Stimulated activated CD4-positive, alpha-beta T cell treated with anti-CD3 and anti-CD28 coated beads, TNF-alpha, amount 100 ng/mL, for 4 hours (primary cell): ENCODE data around the gene NSL1.
"Not testable (repeated sequence)": the region's sequence is repeated elsewhere in the genome, so short reads cannot be mapped to it uniquely, and the experiment has no call there.

Experiments used
- DNase-seq, 3 experiments: peaks; one replicate each; pipeline ENCODE4 v3.0.0-alpha.2; 2020; ENCODE audit warnings: low read depth in 3 of 3

NSL1 gene

DNA sequence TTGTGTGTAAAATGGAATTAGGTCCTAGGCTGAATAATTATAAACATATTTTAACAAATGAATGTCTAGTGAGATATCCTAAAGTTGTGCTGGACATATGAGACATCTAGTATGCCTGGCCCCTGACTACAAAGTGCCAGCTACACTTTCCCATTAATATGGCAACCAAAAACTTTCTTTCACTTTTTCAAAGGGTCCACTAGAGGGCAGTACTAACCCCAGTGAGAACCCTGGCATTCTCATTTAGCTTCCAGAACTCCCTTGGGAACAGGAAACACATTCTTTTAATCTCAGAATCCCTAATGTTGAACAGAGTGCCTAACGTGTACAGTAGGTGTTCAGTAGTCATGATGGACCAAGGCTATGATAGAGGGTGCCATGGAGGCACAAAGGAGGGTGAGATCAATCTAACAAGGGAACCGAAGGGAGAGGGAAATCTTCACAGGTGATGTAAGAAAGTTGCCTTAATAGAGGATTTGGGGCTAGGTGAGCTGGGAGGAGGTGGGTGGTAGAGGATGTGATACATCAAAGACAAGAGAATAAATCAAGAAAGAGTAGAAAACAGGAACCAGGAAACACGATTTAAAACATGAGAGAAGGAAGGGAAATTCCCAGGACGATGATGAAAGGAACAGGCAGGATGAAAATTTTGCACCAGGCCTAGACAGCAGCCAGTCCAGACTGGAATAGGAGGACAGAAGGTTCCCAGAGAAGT, 41.6 kb downstream of the NSL1 start:
- DNase-seq: no peak

DNA sequence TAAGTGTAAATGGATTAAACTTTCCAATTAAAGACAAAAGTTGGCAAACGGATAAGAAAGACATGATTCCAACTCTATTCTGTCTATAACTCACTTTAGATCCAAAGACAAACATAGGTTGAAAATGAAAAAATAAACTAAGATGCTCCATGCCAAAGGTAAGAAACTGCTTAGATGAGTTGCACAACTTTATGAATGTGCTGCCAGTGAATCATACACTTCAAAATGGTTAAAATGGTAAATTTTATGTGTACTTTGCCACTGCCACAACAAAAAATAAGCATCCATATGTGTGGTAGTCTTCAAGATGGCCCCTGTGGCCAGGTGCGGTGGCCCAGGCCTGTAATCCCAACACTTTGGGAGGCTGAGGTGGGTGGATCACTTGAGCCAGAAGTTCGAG, 45.0 kb downstream of the NSL1 start:
- no peak for DNase-seq

DNA sequence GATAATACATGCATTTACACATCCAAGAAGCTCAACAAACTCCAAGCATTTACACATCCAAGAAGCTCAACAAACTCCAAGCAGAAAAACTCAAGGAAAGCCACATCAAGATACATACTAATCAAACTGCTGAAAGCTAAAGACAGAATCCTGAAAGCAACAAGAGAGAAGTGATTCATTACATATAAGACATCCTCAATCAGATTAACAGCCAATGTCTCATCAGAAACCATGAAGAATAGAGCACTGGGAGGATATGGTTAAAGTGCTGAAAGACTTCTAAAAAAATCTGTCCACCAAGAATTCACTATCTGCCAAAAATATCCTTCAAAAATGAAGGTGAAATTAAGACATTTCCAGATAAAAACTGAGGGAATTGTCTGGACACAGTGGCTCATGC, 46.3 kb downstream of the NSL1 start:
- DNase-seq: no peak

DNA sequence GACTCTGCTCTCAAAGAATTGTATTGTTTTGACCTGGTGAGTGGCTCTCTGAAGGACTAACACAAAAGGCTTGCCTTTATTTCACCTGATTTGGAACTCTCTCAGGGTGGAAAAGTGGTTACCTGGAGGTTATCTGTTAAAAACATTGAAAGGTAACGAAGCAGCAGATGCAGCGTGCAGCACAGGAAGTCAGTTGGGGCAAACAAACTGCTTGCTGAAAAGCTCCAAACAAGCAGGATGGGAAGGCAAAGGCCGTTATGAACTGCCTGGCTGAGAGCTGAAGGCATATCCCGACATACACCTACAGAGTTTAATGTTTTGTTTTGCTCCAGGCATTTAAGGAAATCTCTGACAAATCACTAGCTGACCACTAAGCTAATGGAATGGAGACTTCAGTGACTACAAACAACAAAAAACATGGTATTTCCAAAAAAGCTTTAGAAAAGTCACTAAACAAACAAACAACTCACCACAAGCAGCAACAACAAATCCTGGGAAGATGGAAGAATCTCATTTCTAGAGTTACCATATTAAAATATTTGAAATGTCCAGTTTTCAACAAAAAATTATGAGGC, 47.6 kb downstream of the NSL1 start:
- DNase-seq: no peak

DNA sequence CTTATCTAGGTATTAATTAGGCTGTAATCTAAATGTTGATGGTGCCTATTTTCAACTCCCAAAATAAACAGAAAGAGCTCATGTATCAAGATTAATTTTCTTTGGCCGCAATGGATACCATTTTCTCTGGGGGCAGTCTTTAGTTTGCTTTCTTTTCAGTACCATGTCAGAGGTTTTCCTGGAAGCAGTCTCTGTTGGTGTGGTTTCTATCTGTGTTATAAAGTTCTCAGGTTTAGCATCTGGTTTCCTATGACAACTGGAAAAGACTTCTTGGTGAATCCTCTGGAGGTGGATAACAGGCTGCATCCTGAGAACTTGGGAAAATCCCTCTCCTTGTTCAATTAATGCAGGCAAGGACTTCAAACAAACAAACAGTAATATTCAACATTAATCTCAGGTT, 53.2 kb downstream of the NSL1 start:
- DNase-seq: no peak

DNA sequence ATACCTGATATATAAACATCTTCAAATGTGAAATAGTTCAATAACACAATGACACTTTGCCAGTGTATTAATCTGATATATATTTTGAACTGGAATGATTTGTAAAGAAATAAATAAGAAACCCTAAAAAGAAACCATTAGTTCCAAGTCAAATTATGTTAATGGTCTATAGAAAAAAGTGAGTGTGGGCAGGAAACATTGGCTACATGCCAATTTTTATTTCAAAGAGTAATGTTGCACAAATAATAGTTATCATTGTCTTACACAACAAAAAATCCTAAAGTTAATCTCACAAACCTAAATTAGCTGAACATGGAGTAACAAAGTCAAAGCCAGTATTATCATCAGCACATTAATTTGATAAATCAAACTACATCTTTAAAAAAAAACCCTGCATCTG, 54.0 kb downstream of the NSL1 start:
- DNase-seq: no peak

DNA sequence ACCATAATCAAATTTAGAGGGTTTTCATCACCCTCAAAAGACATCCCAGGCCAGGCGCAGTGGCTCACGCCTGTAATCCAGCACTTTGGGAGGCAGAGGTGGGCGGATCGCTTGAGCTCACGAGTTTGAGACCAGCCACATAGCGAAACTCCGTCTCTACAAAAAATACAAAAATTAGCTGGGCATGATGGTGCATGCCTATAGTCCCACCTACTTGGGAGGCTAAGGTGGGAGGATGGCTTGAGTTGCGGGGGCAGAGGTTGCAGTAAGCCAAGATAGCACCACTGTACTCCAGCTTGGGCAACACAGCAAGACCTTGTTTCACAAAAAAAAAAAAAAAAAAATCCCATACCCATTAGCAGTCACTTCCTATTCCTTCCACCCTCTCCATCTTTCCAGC, 58.5 kb downstream of the NSL1 start:
- DNase-seq: no peak

DNA sequence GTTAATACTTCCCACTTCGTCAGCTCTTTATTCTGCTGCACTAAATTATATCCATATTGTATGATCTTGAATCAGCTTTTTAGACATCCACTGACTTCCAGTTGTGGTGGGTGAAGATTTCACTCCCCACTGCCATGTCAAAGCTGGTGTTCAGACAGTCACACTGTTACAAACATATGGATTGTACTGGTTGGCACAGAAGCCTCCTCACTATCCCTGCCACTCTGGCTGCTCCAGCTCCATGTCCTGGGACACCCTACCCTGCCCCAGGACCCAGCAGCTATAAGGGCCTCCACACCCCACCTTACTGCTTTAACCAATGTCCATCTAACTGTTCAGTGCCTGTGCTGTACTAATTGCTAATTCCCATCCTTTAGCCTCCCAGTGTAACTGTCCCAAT, 59.9 kb downstream of the NSL1 start:
- no peak for DNase-seq

DNA sequence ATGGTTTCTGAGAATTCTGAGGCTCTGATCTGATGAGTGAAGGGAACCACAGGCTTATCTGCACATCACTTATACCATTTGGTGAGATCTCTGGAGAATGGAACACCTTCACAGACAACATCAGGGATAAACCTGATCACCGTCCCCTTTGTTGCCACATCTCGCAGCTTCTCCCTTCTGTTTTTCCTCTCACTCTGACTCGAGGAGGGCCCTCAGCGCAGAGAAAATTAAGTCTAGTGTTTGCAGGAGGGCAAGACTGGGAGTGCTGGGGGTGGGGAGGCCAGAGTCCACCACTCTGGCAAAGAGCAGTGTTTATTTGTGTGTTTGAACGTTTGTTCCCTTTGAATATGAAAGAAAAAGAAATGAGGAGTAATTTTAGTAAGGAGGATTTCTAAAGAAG, 63.0 kb downstream of the NSL1 start:
- DNase-seq: no peak

DNA sequence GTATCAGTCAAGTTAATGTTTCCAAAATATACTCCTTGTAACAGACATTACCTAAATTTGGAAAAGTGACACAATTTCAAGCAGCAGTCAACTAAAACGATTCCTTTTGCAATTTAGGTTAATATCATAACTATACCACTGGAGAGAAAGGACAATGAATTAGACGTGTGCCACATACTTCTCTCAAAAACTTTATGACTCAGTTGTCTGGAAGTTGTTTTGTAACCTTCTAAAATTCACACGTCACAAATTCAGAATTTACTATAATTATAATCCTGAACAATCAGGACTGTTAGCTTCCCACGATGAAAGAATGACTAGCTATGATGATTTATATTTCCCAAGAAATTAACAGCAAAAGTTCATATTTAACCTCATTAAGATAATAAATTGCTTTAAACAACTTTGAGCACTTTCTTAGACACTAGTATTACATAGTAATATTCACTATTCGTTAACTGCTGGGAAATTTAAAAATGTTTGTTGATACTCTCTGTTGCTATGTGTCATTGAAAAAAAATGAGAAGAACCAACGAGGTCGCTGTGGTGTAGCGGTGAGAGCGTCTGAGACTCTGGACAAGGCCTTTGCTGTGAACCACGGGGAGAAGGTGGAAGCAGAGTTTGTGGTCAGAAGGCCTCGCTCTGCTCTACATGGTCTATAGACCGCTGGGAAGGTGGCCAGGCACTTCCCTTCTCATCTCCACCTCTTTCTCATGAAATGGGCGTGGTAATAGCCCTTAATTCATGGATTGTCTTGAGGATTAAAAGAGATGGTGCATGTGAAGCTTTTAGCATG, 64.0 kb downstream of the NSL1 start:
- no peak for DNase-seq

DNA sequence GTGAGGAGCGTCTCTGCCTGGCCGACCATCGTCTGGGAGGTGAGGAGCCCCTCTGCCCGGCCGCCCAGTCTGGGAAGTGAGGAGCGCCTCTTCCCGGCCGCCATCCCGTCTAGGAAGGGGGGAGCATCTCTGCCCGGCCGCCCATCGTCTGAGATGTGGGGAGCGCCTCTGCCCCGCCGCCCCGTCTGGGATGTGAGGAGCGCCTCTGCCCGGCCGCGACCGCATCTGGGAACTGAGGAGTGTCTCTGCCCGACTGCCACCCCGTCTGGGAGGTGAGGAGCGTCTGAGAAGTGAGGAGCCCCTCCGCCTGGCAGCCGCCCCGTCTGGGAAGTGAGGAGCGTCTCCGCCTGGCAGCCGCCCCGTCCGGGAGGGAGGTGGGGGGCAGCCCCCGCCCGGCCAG, 66.9 kb downstream of the NSL1 start:
- not testable (repeated sequence) for DNase-seq

DNA sequence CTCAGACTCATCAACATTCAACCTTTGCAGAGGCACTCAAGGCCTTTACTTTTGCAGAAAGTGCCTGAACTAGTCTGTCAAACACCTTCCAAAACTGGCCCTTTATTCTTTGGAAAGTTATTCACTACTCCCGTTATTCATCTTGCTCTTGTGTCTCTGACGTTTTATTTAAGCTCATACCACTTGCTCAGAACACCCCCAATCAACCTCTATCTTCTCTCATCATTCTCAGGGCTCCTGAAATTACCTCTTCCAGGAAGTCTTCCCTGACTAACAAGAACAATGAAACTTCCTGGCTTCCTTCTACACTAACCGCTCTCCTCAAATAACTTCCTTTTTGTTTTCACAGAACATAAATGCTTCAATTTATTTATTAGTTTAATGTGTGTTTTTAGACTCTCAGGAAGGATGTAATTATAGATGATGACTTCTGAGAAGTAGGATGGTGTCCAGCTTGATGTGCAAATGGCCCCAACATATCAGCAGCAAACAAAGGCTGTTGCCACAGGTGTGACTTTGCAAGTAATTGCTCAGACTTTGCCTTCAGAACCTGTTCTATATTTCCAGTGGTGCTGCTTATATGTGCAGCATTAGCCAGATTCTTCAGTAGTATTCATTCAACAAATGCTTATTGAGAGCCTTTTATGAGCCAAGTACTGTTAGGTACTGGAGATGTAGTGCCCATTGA, 69.2 kb downstream of the NSL1 start:
- DNase-seq: no peak

DNA sequence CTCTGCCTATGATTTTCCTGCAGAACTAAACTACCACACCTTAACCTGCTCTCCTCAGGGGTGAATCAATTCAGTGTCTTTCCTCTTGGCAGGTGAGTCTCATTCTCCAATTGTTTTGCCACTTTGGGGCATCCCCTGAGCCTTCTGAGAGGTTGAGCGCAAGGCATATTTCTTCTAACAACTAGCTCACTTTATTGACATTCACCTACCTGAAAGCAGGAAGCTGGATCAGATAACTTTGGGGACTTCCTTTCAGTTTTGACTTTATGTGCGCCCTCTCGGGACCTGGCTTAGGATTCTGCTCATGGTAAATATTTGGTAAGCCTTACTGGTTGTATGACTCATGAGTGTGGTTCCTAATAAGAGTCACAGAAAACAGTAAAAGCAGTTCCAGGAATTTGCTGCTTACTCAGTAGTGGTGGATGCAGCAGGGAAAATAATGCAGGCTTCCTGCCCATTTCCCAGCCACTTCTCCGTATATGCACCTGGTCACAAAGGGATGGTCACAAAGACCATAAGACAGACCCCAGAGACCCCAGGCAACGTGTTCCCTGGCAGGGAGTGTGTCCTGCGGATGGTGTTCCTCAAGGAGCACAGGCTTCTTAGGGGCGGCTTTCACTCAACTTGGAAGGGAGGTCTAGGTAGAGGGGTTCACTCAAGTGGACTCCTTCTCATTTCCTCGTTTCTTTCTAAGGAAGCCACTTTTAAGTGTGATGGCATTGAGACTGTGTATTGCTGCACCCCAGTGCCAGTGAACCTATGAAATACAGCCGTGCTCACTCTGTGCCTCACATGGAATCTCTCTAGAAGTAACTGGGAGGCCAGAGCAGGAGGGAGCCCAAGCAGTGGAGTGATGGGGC, 70.0 kb downstream of the NSL1 start:
- DNase-seq: no peak

DNA sequence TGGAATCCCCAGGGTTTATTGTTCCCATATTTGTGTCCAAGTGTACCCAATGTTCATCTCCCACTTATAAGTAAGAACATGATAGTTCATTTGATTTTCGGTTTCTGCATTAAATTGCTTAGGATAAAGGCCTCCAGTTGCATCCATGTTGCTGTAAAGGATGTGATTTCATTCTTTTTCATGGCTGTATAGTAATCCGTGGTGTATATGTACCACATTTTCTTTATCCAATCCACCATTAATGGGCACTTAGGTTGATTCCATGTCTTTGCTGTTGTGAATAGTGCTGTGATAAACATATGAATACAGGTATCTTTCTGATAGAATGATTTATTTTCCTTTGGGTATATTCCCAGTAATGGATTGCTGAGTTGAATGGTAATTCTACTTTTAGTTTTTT, 71.9 kb downstream of the NSL1 start:
- DNase-seq: no peak

DNA sequence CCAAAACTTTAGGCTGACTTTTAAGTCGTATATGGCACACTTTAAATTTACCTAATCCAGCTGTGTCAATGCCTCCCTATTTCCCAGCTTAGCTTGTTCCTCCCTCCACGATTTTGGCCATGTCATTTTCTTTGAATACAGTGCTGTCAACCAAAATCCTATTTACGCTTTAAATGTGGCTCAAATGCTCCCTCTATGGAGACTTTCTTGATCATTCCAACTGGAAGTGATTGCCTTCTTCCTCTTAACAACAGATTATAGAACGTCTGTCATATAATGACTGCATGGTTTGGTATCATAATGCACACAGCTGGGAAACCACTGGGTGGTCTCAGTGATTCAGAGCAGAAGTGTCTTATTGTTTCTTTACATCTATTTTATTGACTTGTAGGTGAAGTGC, 73.1 kb downstream of the NSL1 start:
- no peak for DNase-seq

DNA sequence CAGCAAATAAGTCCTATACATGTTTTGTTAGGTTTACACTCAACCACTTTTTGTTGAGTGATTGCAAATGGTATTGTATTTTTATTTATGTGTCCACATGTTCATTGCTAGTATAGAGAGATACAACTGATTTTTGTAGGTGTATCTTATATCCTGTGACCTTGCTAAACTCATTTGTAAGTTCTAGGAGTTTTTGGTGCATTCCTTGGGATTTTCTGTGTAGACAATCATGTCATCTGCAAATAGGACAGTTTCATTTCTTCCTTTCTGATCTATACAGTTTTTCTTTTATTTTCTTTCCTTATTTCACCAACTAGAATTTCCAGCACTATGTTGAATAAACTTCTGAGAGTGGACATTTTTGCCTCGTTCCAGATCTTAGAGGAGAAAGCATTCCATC, 75.4 kb downstream of the NSL1 start:
- DNase-seq: no peak

DNA sequence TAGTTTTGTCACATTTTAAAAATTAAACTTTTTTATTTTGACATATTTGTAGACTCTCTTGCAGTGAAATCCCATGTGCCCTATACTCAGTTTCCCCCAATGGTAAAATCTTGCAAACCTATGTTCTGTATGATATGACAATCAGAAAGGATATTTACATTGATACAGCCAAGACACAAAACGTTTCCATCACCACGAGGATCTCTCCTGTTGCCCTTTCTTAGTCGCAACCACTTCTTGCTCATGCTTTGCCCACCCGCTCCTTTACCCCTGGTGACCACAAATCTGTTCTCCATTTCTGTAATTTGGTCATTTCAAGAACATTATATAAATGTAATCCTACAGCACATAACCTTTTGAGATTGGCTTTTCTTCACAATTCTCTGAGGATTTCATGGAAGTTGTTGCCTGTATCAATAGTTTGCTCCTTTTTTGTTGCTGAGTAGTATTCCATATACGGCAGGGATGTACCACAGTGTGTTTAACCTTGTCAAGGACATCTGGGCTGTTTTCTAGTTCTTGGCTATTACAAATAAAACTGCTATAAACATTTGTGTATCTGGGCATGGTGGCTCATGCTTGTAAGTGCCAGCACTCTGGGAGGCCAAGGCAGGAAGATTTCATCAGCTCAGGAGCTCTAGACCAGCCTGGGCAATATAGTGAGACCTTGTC, 78.0 kb downstream of the NSL1 start:
- no peak for DNase-seq

DNA sequence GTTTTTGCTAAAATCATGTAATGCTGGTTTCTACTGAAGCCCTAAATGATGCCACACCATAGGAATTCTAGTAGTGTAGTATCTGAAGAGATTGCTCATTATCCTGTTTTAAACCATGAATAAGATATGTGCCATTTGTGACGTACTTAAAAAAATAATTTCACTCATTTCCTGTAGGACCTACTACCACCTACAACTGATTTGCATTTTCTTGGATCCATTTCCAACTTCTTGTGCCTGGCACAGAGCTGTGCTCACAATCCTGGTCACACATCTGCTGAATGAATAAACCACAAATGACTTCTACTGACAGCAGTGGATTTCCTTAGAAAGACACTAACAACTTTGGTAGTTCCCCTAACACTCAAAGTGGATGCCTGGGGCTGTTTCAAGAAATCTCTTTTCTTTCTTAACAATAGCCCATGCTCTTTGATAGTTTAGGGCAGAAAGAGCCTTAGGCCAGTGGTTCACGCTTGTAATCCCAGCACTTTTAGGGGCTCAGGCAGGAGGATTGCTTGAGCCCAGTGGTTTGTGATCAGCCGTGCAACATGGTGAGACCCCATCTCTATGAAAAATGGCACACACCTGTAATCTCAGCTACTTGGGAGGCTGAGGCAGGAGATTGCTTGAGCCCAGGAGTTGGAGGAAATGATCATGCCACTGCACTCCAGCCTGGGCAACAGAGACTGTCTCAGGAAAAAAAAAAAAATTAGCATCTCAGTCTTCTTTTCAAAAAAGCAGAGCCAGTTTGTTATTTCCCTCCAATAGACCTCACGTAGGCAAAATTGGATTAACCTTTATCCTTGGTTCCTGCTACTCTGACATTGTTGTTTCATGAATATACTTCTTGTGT, 78.9 kb downstream of the NSL1 start:
- no peak for DNase-seq

DNA sequence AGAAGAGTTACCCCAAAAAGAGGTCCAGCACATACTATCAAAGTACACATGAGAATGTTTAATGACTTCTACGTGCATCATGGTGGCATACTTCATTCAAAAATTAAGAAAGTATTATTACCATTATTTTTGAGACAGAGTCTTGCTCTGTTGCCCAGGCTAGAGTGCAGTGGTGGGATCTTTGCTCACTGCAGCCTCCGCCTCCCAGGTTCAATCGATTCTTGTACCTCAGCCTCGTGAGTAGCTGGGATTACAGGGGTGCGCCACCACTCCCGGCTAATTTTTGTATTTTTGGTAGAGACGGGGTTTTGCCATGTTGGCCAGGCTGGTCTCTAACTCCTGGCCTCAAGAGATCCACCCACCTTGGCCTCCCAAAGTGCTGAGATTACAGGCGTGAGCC, 79.6 kb downstream of the NSL1 start:
- DNase-seq: not testable (repeated sequence)

DNA sequence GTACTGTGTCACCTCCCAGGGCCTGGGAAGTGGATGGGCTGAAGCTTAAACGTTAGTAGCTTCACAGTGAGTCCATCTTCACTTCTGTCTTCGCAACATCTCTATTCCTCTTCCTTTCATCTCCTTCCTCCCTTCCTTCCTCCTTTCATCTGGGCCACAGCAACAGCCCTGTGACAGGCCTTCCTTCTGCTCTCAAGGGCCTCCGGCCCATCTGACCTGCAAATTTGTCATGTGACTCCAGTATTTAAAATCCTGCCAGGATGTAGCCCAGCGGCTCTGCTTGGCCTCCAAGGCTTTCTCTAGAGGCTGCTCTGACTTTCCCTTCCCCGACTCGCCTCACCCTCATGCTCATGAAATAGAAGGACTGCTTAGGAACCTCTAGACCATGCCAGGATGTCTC, 81.0 kb downstream of the NSL1 start:
- no peak for DNase-seq
